Calu3 (cell line): ENCODE measurements around the gene MUC6. TPM values are rescaled to one million over a fixed set of nuclear protein-coding genes. Genes with fewer than 3 reads are reported as not detected.

Experiments used
- BruUV-seq: library from RNA; stranded (reverse); fragments of 400-500 nt; replicated peaks from 2 replicates; lab custom pipeline; 2021; lab: Mats Ljungman, UMichigan
- CTCF ChIA-PET: fragments of 300-600 bp; sonication (Branson Sonifier 250); formaldehyde crosslinking; loops from one replicate; lab custom pipeline; 2022; ENCODE audit warnings: antibody characterized with exemption; lab: Charles Lee
- DNase-seq: peaks from one replicate; pipeline ENCODE4 v3.0.0; 2022
- H3K27ac Mint-ChIP-seq: one replicate; pipeline ENCODE4 v1.8.0; 2022; ENCODE audit warnings: mixed read lengths; ENCODE audit not compliant: unreplicated experiment
- H3K27me3 Mint-ChIP-seq: one replicate; pipeline ENCODE4 v1.8.0; 2022; ENCODE audit warnings: mixed read lengths; ENCODE audit not compliant: unreplicated experiment
- H3K36me3 Mint-ChIP-seq: one replicate; pipeline ENCODE4 v1.8.0; 2022; ENCODE audit warnings: mild to moderate bottlenecking, moderate library complexity, mixed read lengths; ENCODE audit not compliant: insufficient read depth, unreplicated experiment
- H3K4me1 Mint-ChIP-seq: one replicate; pipeline ENCODE4 v1.8.0; 2022; ENCODE audit warnings: mild to moderate bottlenecking, low read depth, mixed read lengths; ENCODE audit not compliant: unreplicated experiment
- H3K4me3 Mint-ChIP-seq: one replicate; pipeline ENCODE4 v1.8.0; 2022; ENCODE audit warnings: mild to moderate bottlenecking, low read depth, moderate library complexity, mixed read lengths; ENCODE audit not compliant: unreplicated experiment
- H3K9me3 Mint-ChIP-seq: one replicate; pipeline ENCODE4 v1.8.0; 2022; ENCODE audit warnings: low read depth, mixed read lengths; ENCODE audit not compliant: unreplicated experiment
- intact Hi-C: fragments of 100-400 bp; cut with micrococcal nuclease; formaldehyde crosslinking; loops from one replicate; pipeline ENCODE4 v1.10.0; 2022; ENCODE audit not compliant: unreplicated experiment
- total RNA-seq: library from RNA; stranded (reverse); gene quantifications from 2 replicates; pipeline ENCODE4 v1.2.3, GENCODE V29; 2022
- TF ChIP-seq, protein P1 (sequence below): fragments of 200-600 bp; IDR thresholded peaks from one replicate; pipeline ENCODE4 v1.8.0; 2022; ENCODE audit warnings: antibody characterized with exemption; ENCODE audit not compliant: unreplicated experiment

The MUC6 gene
- total RNA-seq, 1 experiment from 2014 or later: 0.73 TPM

DNA sequence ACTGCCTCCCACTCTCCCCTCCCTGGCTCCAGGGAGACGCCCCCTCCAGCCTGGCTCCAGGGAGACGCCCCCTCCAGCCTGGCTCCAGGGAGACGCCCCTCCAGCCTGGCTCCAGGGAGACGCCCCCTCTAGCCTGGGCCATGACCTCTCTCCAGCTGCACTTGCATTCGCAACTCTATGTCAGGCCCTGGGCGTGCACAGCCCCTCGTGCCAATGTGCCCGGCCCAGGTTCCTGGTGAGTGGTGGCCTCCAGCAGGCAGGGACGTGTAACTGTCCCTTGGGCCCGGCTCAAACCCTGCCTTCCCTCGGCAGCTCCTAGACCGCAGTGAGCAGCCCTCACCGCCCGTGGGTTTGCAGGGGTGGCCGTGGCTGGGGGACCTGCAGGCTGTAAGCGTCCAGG lies 6.9 kb downstream of the MUC6 start:
- Mint-ChIP-seq H3K4me1 (no peaks in the 10 kb centered on the region), H3K4me3 (no peak overlapping the region), H3K27me3 (no peaks in the 10 kb centered on the region), H3K36me3 (peaks cover 30% of the 10 kb centered on the region), H3K27ac (no peak overlapping the region), H3K9me3 (no peaks in the 10 kb centered on the region)
- intact Hi-C loops: no loop called here
- no TSS peak for BruUV-seq
- TF ChIP-seq, protein P1, sequence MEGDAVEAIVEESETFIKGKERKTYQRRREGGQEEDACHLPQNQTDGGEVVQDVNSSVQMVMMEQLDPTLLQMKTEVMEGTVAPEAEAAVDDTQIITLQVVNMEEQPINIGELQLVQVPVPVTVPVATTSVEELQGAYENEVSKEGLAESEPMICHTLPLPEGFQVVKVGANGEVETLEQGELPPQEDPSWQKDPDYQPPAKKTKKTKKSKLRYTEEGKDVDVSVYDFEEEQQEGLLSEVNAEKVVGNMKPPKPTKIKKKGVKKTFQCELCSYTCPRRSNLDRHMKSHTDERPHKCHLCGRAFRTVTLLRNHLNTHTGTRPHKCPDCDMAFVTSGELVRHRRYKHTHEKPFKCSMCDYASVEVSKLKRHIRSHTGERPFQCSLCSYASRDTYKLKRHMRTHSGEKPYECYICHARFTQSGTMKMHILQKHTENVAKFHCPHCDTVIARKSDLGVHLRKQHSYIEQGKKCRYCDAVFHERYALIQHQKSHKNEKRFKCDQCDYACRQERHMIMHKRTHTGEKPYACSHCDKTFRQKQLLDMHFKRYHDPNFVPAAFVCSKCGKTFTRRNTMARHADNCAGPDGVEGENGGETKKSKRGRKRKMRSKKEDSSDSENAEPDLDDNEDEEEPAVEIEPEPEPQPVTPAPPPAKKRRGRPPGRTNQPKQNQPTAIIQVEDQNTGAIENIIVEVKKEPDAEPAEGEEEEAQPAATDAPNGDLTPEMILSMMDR: no peak
- DNase-seq: no peak
- CTCF ChIA-PET: no interaction called here

DNA sequence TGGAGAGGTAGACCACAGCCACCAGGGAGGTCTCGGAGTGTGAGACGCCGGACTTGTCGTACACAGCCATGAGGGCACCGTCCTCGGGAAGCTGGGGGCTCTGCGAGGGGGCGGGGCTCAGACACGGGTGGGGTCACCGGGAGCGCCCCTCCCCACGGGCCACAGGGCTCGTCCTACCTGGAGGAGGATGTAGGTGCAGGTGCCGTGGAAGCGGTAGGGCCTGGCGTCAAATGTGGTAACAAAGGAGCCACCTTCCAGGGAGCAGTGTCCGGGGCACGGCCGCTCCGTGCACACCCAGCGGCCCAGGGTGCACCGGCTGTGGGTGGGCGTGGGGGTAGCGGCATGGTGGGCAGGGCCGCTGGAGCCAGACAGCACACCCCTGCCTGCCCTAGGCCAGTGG lies 7.5 kb downstream of the MUC6 start:
- H3K27me3 Mint-ChIP-seq: no peaks in the 10 kb centered on the region
- intact Hi-C loops: no loop called here
- CTCF ChIA-PET: no interaction called here
- no peak for DNase-seq
- H3K4me3 Mint-ChIP-seq: no peak overlapping the region
- H3K9me3 Mint-ChIP-seq: no peaks in the 10 kb centered on the region
- TF ChIP-seq, protein P1: no peak
- H3K4me1 Mint-ChIP-seq: no peaks in the 10 kb centered on the region
- no TSS peak for BruUV-seq
- peaks cover 31% of the 10 kb centered on the region for H3K36me3 Mint-ChIP-seq
- no peak overlapping the region for H3K27ac Mint-ChIP-seq

DNA sequence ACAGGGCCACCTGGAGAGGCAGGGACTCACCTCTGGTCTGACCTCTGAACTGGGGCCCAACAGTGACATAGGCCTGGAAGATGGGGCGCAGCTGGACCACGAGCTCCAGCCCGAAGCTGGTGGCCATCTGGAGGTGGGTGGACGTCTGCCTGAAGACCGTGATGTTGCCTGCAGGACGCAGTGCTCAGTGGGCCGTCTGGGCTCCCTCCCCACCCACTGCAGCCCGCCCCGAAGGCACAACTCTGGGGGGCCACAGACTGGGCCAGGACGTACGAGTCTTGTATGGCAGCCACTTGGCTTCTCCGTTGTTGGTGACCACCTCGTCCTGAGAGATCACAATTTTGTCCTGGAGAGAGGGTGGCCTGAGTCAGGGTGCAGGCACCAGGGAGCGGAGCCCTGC lies 7.9 kb downstream of the MUC6 start:
- H3K27ac Mint-ChIP-seq: no peak overlapping the region
- CTCF ChIA-PET: no interaction called here
- no peak for DNase-seq
- peaks cover 29% of the 10 kb centered on the region for H3K36me3 Mint-ChIP-seq
- H3K27me3 Mint-ChIP-seq: no peaks in the 10 kb centered on the region
- no peak overlapping the region for H3K4me3 Mint-ChIP-seq
- BruUV-seq: no TSS peak
- no peaks in the 10 kb centered on the region for H3K4me1 Mint-ChIP-seq
- TF ChIP-seq, protein P1: no peak
- H3K9me3 Mint-ChIP-seq: no peaks in the 10 kb centered on the region
- intact Hi-C loops: no loop called here

DNA sequence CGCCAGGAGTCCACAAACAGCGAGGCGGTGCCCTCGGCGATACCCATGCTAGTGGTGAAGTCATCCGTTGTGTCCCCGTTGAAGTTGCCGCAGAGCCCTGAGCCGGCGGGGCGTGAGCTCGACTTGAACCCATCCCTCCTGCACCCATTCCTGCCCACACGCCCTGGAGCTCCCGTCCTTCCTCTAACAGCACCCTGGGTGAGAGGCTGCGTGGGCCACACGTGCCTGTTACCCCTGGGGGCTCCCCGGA lies 8.3 kb downstream of the MUC6 start:
- Mint-ChIP-seq H3K9me3 (no peaks in the 10 kb centered on the region), H3K36me3 (peaks cover 25% of the 10 kb centered on the region), H3K27me3 (no peaks in the 10 kb centered on the region), H3K4me1 (no peaks in the 10 kb centered on the region), H3K27ac (no peak overlapping the region), H3K4me3 (no peak overlapping the region)
- BruUV-seq: no TSS peak
- intact Hi-C loops: no loop called here
- DNase-seq: no peak
- TF ChIP-seq, protein P1: no peak
- CTCF ChIA-PET: no interaction called here
